NCI-H1436 treated with DMSO at 0.1 percent for 48 hours (cell line): ENCODE data around the gene DGKB.

Experiments used
- DNase-seq: peaks from one replicate; lab custom pipeline; 2025; lab: John Stamatoyannopoulos, UW

The DGKB gene

DNA sequence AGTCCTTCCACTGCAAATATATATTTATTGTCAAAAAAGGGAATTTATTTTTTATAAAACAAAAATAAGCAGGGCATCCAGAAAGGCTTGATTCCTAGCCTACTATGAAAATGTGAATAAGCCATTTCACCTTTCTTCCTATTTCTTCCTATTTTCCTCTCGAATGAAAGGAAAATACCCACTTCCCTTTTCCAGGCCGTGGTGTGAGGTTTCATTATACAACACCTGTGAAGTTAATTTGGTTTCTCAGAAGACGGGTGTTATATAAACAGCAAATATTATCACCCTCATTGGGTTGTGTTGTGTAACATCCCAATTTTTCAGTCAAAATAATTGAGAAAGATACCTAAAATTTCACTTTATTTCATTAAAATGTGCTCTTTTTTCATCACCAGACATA, 214.3 kb downstream of the DGKB start:
- DNase-seq: no peak

GRCh38 chr7:14687777-14688176, 214.8 kb downstream of the DGKB start:
- DNase-seq: no peak

DNA sequence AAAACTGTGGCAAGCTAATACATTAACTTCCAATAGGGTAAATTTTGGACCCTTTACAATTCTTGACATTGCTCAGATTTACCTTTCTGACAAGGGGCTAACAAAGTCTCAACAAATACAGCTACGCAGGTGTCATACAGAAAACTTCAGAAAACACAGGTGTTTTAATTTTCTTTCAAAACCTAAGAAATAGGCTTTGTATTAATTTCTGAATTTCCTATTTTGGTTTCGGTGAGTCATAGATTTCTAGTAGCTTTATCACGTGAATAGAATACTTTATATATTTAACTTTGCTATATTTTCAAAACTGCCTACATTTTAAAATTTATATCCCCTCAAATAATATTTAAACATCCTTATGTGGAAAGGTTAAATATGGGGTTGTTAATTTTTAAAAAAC, 215.3 kb downstream of the DGKB start:
- no peak for DNase-seq

- DNase-seq: no peak
Measured at GRCh38 chr7:14685167-14685566, 217.4 kb downstream of the DGKB start.

DNA sequence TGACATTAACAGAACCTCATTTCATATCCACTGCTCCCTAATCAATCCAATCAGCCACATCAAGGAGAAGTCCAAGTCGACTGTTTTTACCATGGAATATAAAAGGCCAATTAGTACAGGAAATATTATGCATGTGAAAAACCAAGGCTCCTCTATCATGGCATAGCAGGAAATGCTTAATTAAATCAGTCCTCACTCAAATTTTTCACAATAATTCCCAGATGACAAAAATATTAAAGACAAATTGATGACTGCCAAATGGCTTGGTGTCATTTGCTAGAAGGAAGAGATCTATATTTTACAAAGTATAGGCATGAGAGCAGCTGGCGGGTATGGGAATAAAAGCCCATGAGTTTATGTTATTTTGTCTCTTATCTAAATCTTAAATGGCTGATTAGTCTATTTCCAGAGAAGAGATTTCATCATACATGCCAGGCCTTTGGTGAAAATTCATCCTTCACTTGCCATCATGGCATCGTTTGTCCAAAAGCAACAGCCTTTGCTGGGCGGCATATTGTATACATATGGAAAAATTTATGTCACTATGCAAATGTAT, 219.6 kb downstream of the DGKB start:
- DNase-seq: no peak

DNA sequence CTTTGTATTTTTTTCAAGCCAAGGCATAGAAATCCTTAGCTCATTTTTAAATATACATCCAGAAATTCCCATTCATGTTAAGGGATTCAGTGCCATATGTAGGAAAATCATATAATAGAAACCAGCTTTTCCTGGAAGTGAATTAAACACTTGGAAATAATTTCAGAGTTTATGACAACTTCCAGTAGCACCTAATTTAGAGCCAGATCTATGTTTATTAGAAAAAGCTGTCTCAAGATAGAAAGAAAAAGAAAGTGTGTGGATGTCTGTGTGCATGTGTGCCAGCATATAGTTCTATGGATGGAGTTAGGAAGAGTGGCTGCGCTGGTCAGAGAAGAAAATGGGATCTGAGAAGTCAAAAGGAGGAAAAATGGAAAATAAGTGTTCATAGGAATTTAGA, 225.7 kb downstream of the DGKB start:
- DNase-seq: no peak

DNA sequence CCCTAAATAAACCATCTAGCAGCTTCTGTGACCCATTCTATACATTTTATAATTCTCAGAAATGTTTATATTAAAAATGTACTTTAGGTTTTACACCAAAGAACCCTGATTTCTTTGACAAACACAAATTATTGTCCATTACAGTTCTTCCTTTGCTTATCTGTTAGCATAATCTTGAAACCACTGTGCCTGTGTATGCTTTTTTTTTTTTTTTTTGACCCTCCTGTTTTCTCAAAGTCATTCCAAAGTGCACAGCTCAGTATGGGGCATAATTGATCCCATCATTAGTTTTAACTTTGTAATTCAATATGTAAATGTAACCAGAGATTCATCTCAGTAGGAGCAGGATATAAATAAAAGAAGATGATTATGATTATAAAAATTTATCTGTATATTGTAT, 229.3 kb downstream of the DGKB start:
- DNase-seq: no peak

DNA sequence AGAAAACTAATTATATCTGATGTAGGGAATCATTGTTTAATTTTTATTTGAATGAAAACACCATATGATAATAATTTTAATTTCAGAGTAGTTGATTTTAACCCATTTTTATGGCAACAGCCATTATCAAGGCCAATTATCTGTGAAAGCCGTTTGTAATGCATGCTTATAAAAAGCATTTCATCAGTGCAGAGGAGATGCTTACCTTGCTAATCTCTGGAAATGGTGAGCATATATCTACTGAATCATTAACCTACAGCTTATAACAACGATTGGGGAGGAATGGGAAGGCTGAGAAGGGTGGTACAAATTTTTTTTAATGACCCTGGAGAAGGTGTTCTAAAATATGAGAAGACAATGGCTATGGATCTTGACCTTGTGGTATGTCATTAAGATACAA, 235.6 kb downstream of the DGKB start:
- DNase-seq: no peak

- no peak for DNase-seq
Measured at GRCh38 chr7:14666304-14666703, 236.2 kb downstream of the DGKB start.

- DNase-seq: no peak
Measured at GRCh38 chr7:14639801-14640200, 262.8 kb downstream of the DGKB start.

DNA sequence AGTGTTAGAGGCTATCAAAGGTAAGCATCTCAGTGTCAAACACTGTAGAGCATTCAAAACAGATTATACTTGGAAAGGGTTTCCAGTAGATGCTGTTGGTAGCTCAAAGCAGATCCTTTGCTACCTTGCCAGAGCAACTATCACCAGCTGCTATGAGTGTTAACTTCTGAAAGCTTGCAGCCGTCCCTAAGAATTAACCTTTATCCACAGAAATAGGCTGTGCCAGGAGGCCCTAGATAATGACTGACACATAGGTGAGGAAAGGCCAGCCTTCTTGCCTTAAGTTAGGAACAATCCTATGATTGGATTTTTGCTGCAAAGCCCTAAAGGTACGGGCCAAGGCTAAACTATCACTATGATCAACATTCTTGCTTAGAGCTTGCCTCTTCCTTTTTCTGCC, 263.2 kb downstream of the DGKB start:
- no peak for DNase-seq

DNA sequence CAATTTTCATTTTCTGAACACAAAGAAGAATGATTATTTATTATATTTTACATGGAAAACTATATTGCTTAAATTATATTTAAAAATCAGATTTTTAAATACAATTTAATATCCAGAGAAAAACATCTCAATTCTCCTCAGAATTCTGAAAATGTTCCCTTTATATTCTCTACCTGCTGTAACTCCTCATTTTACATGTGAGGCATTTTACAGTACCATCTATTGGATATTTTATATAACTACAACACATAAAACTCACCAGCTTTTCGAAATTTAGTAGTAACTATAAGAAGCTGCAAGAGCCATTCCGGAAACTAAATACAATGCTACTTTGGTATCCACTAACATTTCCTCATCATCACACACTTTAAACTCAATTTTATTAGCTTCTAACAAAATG, 264.6 kb downstream of the DGKB start:
- DNase-seq: no peak

DNA sequence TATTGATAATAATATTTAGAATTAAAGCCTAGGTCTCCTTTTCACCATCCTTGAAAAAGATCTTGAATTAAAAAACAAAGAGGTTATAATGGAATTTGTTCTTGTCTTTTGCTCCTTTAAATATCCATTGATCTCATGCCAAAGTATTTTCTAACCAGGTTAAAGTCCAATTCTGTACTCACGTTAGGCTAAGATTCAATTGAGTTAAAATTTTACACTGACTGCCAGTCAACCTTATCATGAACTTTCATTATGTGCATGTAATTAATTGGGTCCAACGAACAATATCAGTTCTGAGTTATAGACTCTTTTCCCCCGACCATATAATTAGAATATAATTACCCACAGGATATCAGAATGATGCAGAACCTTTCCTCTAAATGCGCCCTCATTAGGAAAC, 266.6 kb downstream of the DGKB start:
- DNase-seq: no peak

DNA sequence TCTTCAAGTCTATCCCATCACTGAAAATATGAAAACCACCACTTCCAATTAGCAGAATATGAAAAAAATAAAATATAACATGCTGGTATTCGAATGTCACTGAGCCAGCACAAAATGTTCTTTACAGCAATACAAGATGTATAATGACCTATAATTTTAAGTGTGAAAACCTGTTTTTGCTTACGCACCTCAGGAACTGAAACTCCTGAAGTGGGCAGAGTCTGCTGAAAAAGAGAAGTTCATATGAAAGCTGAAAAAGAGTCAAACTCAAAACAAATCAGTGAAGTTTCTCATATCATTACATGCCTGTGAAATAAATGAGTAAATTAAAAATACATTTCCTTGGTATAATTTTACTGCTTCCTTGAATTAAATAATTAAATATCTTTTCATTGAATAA, 272.5 kb downstream of the DGKB start:
- DNase-seq: no peak

DNA sequence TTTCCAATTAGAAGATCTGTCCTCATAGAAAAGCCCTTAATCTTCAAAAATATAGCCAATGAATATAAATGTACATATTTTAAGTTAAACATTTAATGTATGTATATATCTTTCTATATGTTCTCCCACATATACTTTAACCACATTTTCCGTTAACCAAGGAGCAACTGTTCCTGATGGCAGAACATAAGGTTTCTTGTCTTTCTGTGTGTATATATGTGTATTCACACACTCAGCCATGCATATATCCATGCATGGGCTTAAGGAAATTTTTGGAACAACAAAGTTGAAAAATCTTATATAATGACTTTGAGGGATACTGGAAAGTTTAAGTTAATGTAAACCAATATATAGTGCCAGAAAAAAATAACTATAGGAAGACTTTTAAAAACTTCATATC, 274.0 kb downstream of the DGKB start:
- DNase-seq: no peak

- DNase-seq: no peak
Measured at GRCh38 chr7:14626076-14626475, 276.5 kb downstream of the DGKB start.

DNA sequence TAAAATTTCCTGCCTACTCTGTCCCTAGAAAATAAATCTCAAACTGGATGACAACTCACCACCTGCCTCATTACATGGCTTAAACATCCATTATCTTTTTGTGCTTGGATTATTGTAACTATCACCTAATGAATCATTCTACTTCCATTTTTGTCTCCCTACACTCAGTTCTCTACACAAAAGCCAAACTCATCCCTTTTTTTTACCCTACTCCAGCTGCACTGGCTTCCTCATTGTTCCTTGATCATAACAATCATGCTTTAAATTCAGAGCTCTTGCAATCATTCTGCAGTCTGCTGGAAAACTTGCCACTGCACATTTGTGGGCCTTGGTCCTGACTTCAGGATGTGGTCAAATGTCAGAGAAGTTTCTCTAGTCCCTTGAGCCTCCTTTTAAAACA, 280.0 kb downstream of the DGKB start:
- DNase-seq: no peak

DNA sequence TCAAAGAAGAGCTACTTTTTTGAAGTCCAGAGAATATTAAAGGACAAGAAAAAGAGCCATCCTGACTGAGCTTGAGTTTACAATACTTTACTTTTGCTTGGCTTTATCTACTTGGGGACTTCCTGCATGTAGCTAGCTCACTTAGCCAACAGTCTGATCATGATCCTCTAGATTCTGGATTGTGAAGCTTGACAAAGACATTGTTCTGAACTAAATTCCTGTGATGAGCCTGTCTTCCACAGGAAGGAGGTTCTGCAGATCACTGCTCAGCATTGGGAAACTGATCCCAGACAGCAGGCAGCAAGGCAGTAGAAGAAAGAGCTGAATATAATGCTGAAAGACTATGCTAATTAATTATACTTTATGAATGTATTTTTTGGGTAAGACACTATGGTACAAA, 296.4 kb downstream of the DGKB start:
- no peak for DNase-seq

DNA sequence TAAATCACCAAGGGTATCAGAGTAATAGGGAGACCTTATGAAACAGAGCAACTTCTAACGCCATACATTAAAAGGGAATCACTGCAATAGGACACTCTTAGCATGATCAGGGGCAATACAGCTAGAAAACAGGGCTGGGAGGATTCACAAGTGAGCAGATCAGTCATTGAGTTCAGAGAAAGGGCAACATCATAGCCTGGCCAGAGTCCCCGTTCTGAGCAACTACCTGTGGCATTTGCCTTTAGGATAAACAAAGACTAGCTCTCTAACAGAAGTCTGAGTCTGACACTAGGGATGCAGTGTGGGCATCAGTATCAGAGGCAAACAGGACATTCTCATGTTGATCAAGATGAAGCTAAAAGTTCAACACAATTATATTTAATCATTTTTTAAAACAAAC, 297.9 kb downstream of the DGKB start:
- no peak for DNase-seq

DNA sequence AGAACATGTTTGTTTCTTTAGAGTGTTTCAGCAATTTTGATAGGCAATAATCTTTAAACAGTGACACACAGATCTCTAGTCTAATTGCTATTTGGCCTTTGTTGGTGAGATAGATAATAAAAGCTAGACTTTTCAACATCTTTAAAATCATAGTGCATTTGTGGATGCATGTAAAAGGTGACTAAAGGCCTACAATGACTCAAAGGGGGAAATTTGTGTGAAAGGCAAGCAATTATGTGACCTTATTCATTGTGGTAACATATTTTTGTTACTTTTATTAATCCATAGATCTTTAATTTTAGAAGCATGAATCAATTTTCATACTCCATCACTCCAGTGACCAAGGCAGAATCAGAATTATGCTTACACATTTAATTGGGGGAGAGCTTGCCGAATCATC, 299.7 kb downstream of the DGKB start:
- no peak for DNase-seq

DNA sequence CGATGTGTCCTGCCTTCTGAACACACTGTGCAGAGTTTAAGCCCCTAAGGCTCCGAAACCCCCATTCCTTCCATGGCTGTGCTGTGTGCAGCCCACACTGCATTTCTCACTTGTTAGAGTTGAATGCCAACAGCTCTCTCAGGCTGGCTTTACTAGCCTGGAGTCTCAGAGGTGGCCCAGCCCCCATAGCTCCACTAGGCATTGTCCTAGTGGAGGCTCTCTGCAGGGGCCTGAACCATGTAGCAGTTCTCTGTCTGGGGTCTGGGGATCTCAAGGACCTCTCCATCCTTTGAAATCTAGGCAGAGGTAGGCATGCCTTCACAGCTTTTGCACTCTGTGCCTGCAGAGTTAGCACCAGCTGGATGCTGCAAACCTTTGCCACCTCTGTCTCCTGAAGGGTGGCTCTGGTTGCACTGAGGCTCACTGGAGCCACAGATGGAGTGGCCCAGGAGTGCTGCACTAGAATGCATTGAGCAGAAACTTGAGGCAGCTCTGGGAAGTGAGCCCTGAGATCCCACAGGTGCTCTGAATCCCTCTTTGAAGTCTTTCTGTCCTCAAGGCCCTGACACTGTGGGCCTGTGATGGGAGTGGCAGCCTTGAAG, 301.7 kb downstream of the DGKB start:
- DNase-seq: no peak

- no peak for DNase-seq
Measured at GRCh38 chr7:14598978-14599377, 303.6 kb downstream of the DGKB start.

DNA sequence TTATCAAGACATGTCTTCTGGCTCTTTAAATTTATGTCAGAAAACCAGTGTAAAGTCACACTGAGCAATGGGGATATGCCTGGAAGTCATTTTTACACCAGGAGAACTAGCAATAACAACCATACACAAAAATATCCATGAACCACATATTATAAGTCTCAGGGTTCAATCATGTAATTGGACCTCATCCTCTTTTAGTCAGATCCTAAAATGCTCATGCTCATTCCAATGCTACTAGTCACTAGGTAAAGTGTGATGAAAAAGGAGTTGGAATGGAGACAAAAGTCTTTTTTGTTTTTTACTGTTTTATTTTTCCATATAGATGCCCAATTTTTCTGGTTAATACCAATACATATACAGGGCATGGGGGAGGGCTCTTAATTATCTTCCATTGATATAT, 306.1 kb downstream of the DGKB start:
- no peak for DNase-seq

DNA sequence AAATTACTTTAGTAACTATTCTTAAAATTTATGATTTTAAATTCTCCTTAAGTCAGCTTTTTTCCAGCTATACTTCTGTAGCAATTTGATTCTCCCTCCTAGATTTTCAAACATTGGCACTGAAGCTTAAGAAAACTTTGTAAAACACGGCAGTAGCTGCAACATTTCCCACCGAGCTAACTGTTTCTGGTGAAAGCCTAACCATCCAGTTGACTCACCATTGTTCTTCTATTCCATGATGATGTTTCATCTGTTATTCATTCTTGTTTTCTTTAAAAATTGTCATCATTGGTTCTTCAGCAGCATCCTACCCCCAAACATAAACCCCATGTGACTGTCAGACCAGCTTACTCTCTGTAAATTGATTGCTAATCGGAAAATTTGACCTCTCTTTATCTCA, 312.3 kb downstream of the DGKB start:
- no peak for DNase-seq

GRCh38 chr7:14585232-14585631, 317.3 kb downstream of the DGKB start:
- DNase-seq: no peak
